Panc1 (cell line): ENCODE results near the gene SLX9. TPM values are rescaled to one million over a fixed set of nuclear protein-coding genes. Genes with fewer than 3 reads are reported as not detected.

Source experiments
- ATAC-seq: fragments of 200-7000 bp; cut with Tn5 transposase; 2 replicates; pipeline ENCODE4 v1.9.1; 2020; ENCODE audit warnings: mild to moderate bottlenecking, moderate library complexity
- BruUV-seq: library from RNA; stranded (reverse); fragments of 400-500 nt; replicated peaks from 2 replicates; lab custom pipeline; 2021; lab: Mats Ljungman, UMichigan
- CTCF ChIA-PET: fragments of 300-600 bp; sonication (Branson Sonifier 250); formaldehyde crosslinking; loops from one replicate; lab custom pipeline; 2022; ENCODE audit warnings: antibody characterized with exemption; lab: Charles Lee
- POLR2A ChIA-PET: fragments of 300-600 bp; sonication (Branson Sonifier 250); formaldehyde crosslinking; loops from one replicate; lab custom pipeline; 2022; ENCODE audit warnings: antibody characterized with exemption; lab: Charles Lee
- DNase-seq: peaks from one replicate; pipeline ENCODE4 v3.0.0-alpha.2; 2010; ENCODE audit warnings: low read depth, low spot score
- H3K27ac ChIP-seq: 2 replicates; pipeline ENCODE4 v1.5.1; 2011; ENCODE audit warnings: mild to moderate bottlenecking, low read length, inconsistent platforms
- H3K27me3 ChIP-seq: fragments of 200-500 bp; sonication (Bioruptor generic); 2 replicates; pipeline ENCODE4 v1.6.0; 2014; ENCODE audit warnings: low read length, inconsistent platforms; ENCODE audit not compliant: control insufficient read depth, insufficient read depth
- H3K36me3 ChIP-seq: fragments of 200-500 bp; sonication (Bioruptor generic); 2 replicates; pipeline ENCODE4 v1.5.1; 2014; ENCODE audit warnings: inconsistent platforms, mild to moderate bottlenecking, low read length, moderate library complexity; ENCODE audit not compliant: control insufficient read depth, insufficient read depth
- H3K4me1 ChIP-seq: 2 replicates; pipeline ENCODE4 v1.5.1; 2011; ENCODE audit warnings: inconsistent platforms, mild to moderate bottlenecking, low read length, moderate library complexity; ENCODE audit not compliant: control insufficient read depth, insufficient read depth
- H3K4me3 ChIP-seq, 2 experiments: 2 replicates each; pipeline ENCODE4 v1.5.1; 2011 to 2012; ENCODE audit warnings: low read depth in 2 of 2, low read length in 2 of 2, mild to moderate bottlenecking in 2 of 2, inconsistent platforms in 1 of 2, moderate library complexity in 1 of 2
- H3K9me3 ChIP-seq: fragments of 200-500 bp; sonication (Bioruptor generic); 2 replicates; pipeline ENCODE4 v1.5.1; 2014; ENCODE audit warnings: low read depth, mild to moderate bottlenecking, inconsistent platforms, low read length, moderate library complexity; ENCODE audit not compliant: control insufficient read depth, insufficient read depth
- CTCF ChIP-seq: fragments of 450-650 bp; IDR thresholded peaks from 2 replicates; pipeline ENCODE4 v1.5.1; 2017; ENCODE audit warnings: mild to moderate bottlenecking
- POLR2AphosphoS5 ChIP-seq: IDR thresholded peaks from 2 replicates; pipeline ENCODE4 v1.6.1; 2012; ENCODE audit warnings: mild to moderate bottlenecking, low read depth, low read length, moderate library complexity
- REST ChIP-seq, 2 experiments: IDR thresholded peaks; 2 replicates each; pipeline ENCODE4 v1.6.1; 2011 to 2012; ENCODE audit warnings: low read depth in 2 of 2, control low read depth in 1 of 2, low read length in 1 of 2, mild to moderate bottlenecking in 1 of 2, moderate library complexity in 1 of 2; ENCODE audit not compliant: insufficient read depth in 1 of 2
- SIN3A ChIP-seq: IDR thresholded peaks from 2 replicates; pipeline ENCODE4 v1.6.1; 2012; ENCODE audit warnings: low read depth, mild to moderate bottlenecking, low read length, moderate library complexity, borderline replicate concordance; ENCODE audit not compliant: insufficient read depth
- TCF7L2 ChIP-seq: IDR thresholded peaks from 2 replicates; pipeline ENCODE4 v1.6.1; 2011; ENCODE audit warnings: mild to moderate bottlenecking, low read depth, low read length, inconsistent platforms
- in situ Hi-C: cut with HindIII; loops from 2 replicates; pipeline ENCODE4 v1.10.0; 2016; ENCODE audit warnings: low sequenced_read_pairs, low pct_unique_long_range_greater_than_20kb
- intact Hi-C: fragments of 100-400 bp; cut with micrococcal nuclease; formaldehyde crosslinking; loops from one replicate; pipeline ENCODE4 v1.10.0; 2022; ENCODE audit not compliant: unreplicated experiment
- total RNA-seq: library from RNA; stranded (reverse); gene quantifications from one replicate; pipeline ENCODE4 v1.2.1, GENCODE V29; 2021; ENCODE audit not compliant: unreplicated experiment

Gene SLX9
- total RNA-seq, 1 experiment from 2014 or later = 50.9 TPM

- H3K27me3 ChIP-seq = no peaks in the 10 kb centered on the region
- intact Hi-C loops = no loop called here
- ChIA-PET POLR2A (no interaction called here), CTCF (no interaction called here)
- H3K36me3 ChIP-seq = no peaks in the 10 kb centered on the region
- no peak overlapping the region for H3K4me3 ChIP-seq
- no peak for DNase-seq
- BruUV-seq = no TSS peak
- no peaks in the 10 kb centered on the region for H3K9me3 ChIP-seq
- no peak for ATAC-seq
- H3K27ac ChIP-seq = no peak overlapping the region
- H3K4me1 ChIP-seq = peaks cover 7% of the 10 kb centered on the region
- no peak for TF ChIP-seq REST (IDR thresholded peaks at IDR 0.05; ENCODE audit: insufficient read depth in 1 of 2, low read depth in 2 of 2, low read length in 1 of 2)
- in situ Hi-C loops = no loop called here
These were observed 73.5 kb downstream of the SLX9 start for GRCh38 chr21:45013260-45013841.

- no TSS peak for BruUV-seq
- in situ Hi-C loops (no loop called here), intact Hi-C loops (no loop called here)
- no peak for DNase-seq
- ChIA-PET CTCF (no interaction called here), POLR2A (no interaction called here)
- Histone ChIP-seq H3K27ac (no peak overlapping the region), H3K4me1 (peaks cover 7% of the 10 kb centered on the region), H3K9me3 (no peaks in the 10 kb centered on the region), H3K27me3 (no peaks in the 10 kb centered on the region), H3K4me3 (no peak overlapping the region), H3K36me3 (no peaks in the 10 kb centered on the region)
- ATAC-seq = no peak
- TF ChIP-seq CTCF (no peak), SIN3A (no peak), POLR2AphosphoS5 (no peak), REST (IDR thresholded peaks at IDR 0.05; ENCODE audit: insufficient read depth in 1 of 2, low read depth in 2 of 2, low read length in 1 of 2) (no peak), TCF7L2 (no peak)
These were observed 75.1 kb downstream of the SLX9 start for GRCh38 chr21:45014747-45015468.
